Endothelial cell of umbilical vein (primary cell): Measurements from ENCODE around the gene TOMM6. TPM values are rescaled to one million over a fixed set of nuclear protein-coding genes. Genes with fewer than 3 reads are reported as not detected.
A peak's percentile ranks its signal among the peaks of the same experiment; 100 is the strongest.

ENCODE experiments used
- BruUV-seq: library from RNA; stranded (reverse); fragments of 400-500 nt; replicated peaks from 2 replicates; lab custom pipeline; 2021; lab: Mats Ljungman, UMichigan
- CTCF ChIA-PET: fragments of 300-600, 350-600 bp; sonication (Branson Sonifier 250); formaldehyde crosslinking; loops from one replicate; lab custom pipeline; 2021; ENCODE audit warnings: antibody characterized with exemption, inconsistent platforms; lab: Charles Lee
- POLR2A ChIA-PET: fragments of 300-600, 350-600 bp; sonication (Branson Sonifier 250); formaldehyde crosslinking; loops from one replicate; lab custom pipeline; 2021; ENCODE audit warnings: antibody characterized with exemption, inconsistent platforms; lab: Charles Lee
- DNase-seq: peaks from one replicate; pipeline ENCODE4 v3.0.0-alpha.2; 2011; ENCODE audit warnings: low read depth, low spot score
- FAIRE-seq: peaks from 2 replicates; lab custom pipeline; 2011; peaks lifted over from hg19 to GRCh38; lab: Jason Lieb, UNC
- H2AFZ ChIP-seq: 2 replicates; pipeline ENCODE4 v1.6.0; 2012; ENCODE audit warnings: low read depth, low read length, control low read depth, inconsistent platforms
- H3K27ac ChIP-seq: 2 replicates; pipeline ENCODE4 v1.5.1; 2011; ENCODE audit warnings: low read depth, mild to moderate bottlenecking, control low read depth, low read length, moderate library complexity; ENCODE audit not compliant: insufficient read depth
- H3K27me3 ChIP-seq, 2 experiments: 2 replicates each; pipeline versions ENCODE4 v1.6.0 to v1.6.1; 2011; ENCODE audit warnings: low read length in 2 of 2, mixed read lengths in 1 of 2; ENCODE audit not compliant: control insufficient read depth in 2 of 2, insufficient read depth in 2 of 2
- H3K36me3 ChIP-seq, 2 experiments: 2 replicates in 1 of 2; 3 replicates in 1 of 2; pipeline ENCODE4 v1.5.1; 2011; ENCODE audit warnings: low read length in 2 of 2, mild to moderate bottlenecking in 1 of 2, moderate library complexity in 1 of 2; ENCODE audit not compliant: control insufficient read depth in 2 of 2, insufficient read depth in 2 of 2; ENCODE audit errors: extremely low read depth in 1 of 2
- H3K4me1 ChIP-seq: 3 replicates; pipeline ENCODE4 v1.5.1; 2011; ENCODE audit warnings: mild to moderate bottlenecking, low read length; ENCODE audit not compliant: control insufficient read depth, insufficient read depth; ENCODE audit errors: extremely low read depth
- H3K4me2 ChIP-seq: 2 replicates; pipeline ENCODE4 v1.6.1; 2011; ENCODE audit warnings: low read length, control low read depth, mixed read lengths; ENCODE audit not compliant: insufficient read depth
- H3K4me3 ChIP-seq, 3 experiments: fragments of 200-600 bp in 1 of 3; sonication (generic), shearing (Covaris generic) in 1 of 3; replicated peaks in 1 of 3; 2 replicates each; pipeline ENCODE4 v1.5.1; 2011 to 2016; ENCODE audit warnings: control low read depth in 3 of 3, low read length in 3 of 3, mild to moderate bottlenecking in 2 of 3, inconsistent platforms in 1 of 3, low read depth in 1 of 3, moderate library complexity in 1 of 3; ENCODE audit not compliant: insufficient read depth in 1 of 3
- H3K79me2 ChIP-seq: 2 replicates; pipeline ENCODE4 v1.6.0; 2012; ENCODE audit warnings: low read length, inconsistent platforms; ENCODE audit not compliant: control insufficient read depth, insufficient read depth
- H3K9ac ChIP-seq: replicated peaks from 2 replicates; pipeline ENCODE3; 2011; ENCODE audit warnings: low read length, control low read depth; ENCODE audit not compliant: insufficient read depth; ENCODE audit errors: extremely low read depth
- H3K9me1 ChIP-seq: replicated peaks from 3 replicates; pipeline ENCODE4 v1.6.0; 2011; ENCODE audit warnings: mild to moderate bottlenecking, low read length; ENCODE audit not compliant: control insufficient read depth, insufficient read depth; ENCODE audit errors: extremely low read depth
- H3K9me3 ChIP-seq: replicated peaks from 2 replicates; pipeline ENCODE4 v1.5.1; 2012; ENCODE audit warnings: low read length, inconsistent platforms; ENCODE audit not compliant: control insufficient read depth, insufficient read depth
- H4K20me1 ChIP-seq: replicated peaks from 2 replicates; pipeline ENCODE3; 2011; ENCODE audit warnings: mild to moderate bottlenecking, low read length; ENCODE audit not compliant: control insufficient read depth, insufficient read depth; ENCODE audit errors: extremely low read depth
- CTCF ChIP-seq, 2 donors: IDR thresholded peaks; 1 replicate in 1 of 2; 2 replicates in 1 of 2; pipeline ENCODE4 v1.5.1; 2011; ENCODE audit warnings: low read length in 2 of 2, mild to moderate bottlenecking in 2 of 2, moderate library complexity in 2 of 2, control low read depth in 1 of 2, inconsistent platforms in 1 of 2, low read depth in 1 of 2; ENCODE audit not compliant: insufficient read depth in 1 of 2; ENCODE audit errors: extremely low read depth in 1 of 2
- EZH2 ChIP-seq: IDR thresholded peaks from 2 replicates; pipeline ENCODE4 v1.6.1; 2012; ENCODE audit warnings: borderline replicate concordance, low read depth, mild to moderate bottlenecking, moderate library complexity, low read length, inconsistent platforms; ENCODE audit not compliant: severe bottlenecking
- FOS ChIP-seq: IDR thresholded peaks from 2 replicates; pipeline ENCODE4 v1.6.1; 2011; ENCODE audit warnings: mild to moderate bottlenecking, low read length, moderate library complexity, borderline replicate concordance; ENCODE audit not compliant: insufficient read depth
- GATA2 ChIP-seq: IDR thresholded peaks from 2 replicates; pipeline ENCODE4 v1.7.0; 2011; ENCODE audit warnings: low read depth, mild to moderate bottlenecking, moderate library complexity, mixed read lengths, low read length; ENCODE audit not compliant: insufficient read length, insufficient read depth
- JUN ChIP-seq: IDR thresholded peaks from 2 replicates; pipeline ENCODE4 v1.6.1; 2011; ENCODE audit warnings: borderline replicate concordance, low read depth; ENCODE audit not compliant: insufficient read length, insufficient read depth
- MYC ChIP-seq: IDR thresholded peaks from one replicate; pipeline ENCODE4 v1.6.1; 2011; ENCODE audit warnings: mild to moderate bottlenecking, low read depth, low read length
- POLR2A ChIP-seq: IDR thresholded peaks from 2 replicates; pipeline ENCODE4 v1.6.1; 2012; ENCODE audit warnings: low read depth, mild to moderate bottlenecking, control low read depth, low read length
- POLR2AphosphoS5 ChIP-seq: IDR thresholded peaks from 2 replicates; pipeline ENCODE4 v1.6.1; 2012; ENCODE audit warnings: low read depth, mild to moderate bottlenecking, control low read depth, low read length, moderate library complexity; ENCODE audit not compliant: insufficient read depth
- dilution Hi-C: fragments of 300-500 bp; cut with MboI; formaldehyde crosslinking; loops from one replicate; pipeline ENCODE4 v1.15.0; 2019; ENCODE audit warnings: low sequenced_read_pairs; ENCODE audit not compliant: extremely low pct_ligation_motif_present
- intact Hi-C: fragments of 100-400 bp; cut with micrococcal nuclease; formaldehyde crosslinking; loops from one replicate; pipeline ENCODE4 v1.10.0; 2022
- polyA plus RNA-seq, 4 experiments: library from polyadenylated mRNA; depleted of rRNA in 3 of 4; stranded (reverse) in 3 of 4; unstranded in 1 of 4; fragments of >200 nt; gene quantifications; 2 replicates each; pipeline versions ENCODE4 v1.2.1 to v1.2.3, GENCODE V29; 2011 to 2012; ENCODE audit warnings: missing spikeins in 1 of 4
- total RNA-seq: library from RNA; stranded (reverse); gene quantifications from 2 replicates; pipeline ENCODE4 v1.2.3, GENCODE V29; 2021
- TF ChIP-seq, protein P1 (sequence below): IDR thresholded peaks from 2 replicates; pipeline ENCODE4 v1.6.1; 2011; ENCODE audit not compliant: insufficient read depth, insufficient read length

Gene TOMM6
- total and polyA plus RNA-seq, 2 donors (not counting 3 experiments of a cell fraction or from before 2014, with no cell fraction given): 233 to 527 TPM

DNA sequence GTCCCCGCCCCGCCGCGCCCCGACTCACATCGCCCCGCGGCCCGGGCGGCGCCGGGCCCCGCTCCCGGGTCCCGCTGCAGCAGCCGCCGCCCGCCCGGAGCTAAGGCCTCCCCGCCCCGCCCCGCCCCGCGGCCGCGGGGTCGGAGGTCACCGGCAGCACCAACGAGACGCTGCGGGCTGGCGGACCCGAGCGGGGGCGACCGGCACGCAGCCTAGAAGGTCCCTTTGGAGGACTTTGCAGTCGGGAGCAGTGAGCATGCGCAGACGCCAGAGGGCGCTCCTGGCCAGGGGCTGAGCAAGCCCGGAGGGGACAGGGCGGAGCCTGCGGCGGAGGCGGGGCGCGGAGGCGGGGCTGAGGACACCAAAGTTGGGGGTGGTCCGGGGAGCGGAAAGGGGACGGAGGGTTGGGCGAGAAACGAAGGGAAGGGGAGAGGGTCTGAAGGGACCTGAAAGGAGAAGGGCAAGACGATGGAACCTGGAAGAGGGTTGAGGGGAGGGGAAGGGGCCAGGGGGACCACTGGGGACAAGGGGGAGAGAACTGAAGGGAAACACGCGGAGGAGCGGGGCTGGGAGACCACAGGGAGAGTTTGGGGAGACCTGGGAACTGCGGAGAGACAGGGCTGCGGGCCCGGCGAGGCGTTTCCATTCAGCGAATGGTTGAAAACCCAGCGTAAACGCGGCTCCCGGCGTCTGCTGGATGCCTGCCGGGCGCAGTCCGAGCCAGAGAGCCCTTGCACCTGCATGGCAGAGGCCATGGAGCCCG lies 7.5 kb upstream of the TOMM6 start, which contains the start of gene FRS3:
Gene FRS3 (minus strand): TSS at position 113 of the 763 bp plus-strand sequence. CDS start 2,913 bp downstream, outside the sequence.
- TF ChIP-seq EZH2 (no peak), MYC (no peak), FOS (no peak), GATA2 (no peak), POLR2A (no peak), POLR2AphosphoS5 (peak; percentile 39), JUN (no peak), CTCF (IDR thresholded peaks at IDR 0.05; ENCODE audit: extremely low read depth in 1 of 2, insufficient read depth in 1 of 2, low read depth in 1 of 2, low read length in 2 of 2) (peak; percentile 93 to 98)
- TF ChIP-seq, protein P1, sequence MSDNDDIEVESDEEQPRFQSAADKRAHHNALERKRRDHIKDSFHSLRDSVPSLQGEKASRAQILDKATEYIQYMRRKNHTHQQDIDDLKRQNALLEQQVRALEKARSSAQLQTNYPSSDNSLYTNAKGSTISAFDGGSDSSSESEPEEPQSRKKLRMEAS: no peak
- dilution Hi-C loops (no loop called here), intact Hi-C loops (loop anchor here (1.0 to 2.0 kb wide), 4 partner anchors 156 to 435 kb away; no protein-coding TSS in a partner anchor)
- POLR2A ChIA-PET: interaction anchor here (0.5 kb wide), 1 partner anchor 270 kb away, joined by 3 read pairs; the partner anchor contains the start of gene TAF8
- FAIRE-seq (peak; percentile 94), DNase-seq (peak; percentile 95)
- H3K27me3 ChIP-seq: no peaks in the 10 kb centered on the region
- H3K4me2 ChIP-seq: peak within 1 kb of the TSS; percentile 93
- no peak within 1 kb of the TSS for H3K27ac ChIP-seq
- no peaks in the 10 kb centered on the region for H3K79me2 ChIP-seq
- H2AFZ ChIP-seq: peak within 1 kb of the TSS; percentile 97
- H4K20me1 ChIP-seq: no peaks in the 10 kb centered on the region
- H3K9me3 ChIP-seq: no peaks in the 10 kb centered on the region
- peaks cover 18% of the 10 kb centered on the region for H3K4me1 ChIP-seq
- peak within 1 kb of the TSS; percentile 57 for H3K9ac ChIP-seq
- no peaks in the 10 kb centered on the region for H3K9me1 ChIP-seq
- H3K36me3 ChIP-seq: peaks cover 5% of the 10 kb centered on the region in 2 experiments
- BruUV-seq: no TSS peak
- CTCF ChIA-PET: interaction anchor here (0.6 to 1.1 kb wide), 12 partner anchors 11 to 434 kb away, joined by 3 to 7 read pairs (median 4); partner anchors contain the start of genes BYSL and MED20
- peak within 1 kb of the TSS; percentile 73 to 86 (median 78) for H3K4me3 ChIP-seq
